Pulmonary artery endothelial cell (primary cell): Measurements from ENCODE around the gene ITPR1. TPM values are rescaled to one million over a fixed set of nuclear protein-coding genes. Genes with fewer than 3 reads are reported as not detected.

Experiments
- DNase-seq: peaks from one replicate; pipeline ENCODE4 v3.0.0-alpha.2; 2011; ENCODE audit warnings: low read depth, low spot score
- total RNA-seq: library from RNA; depleted of rRNA; stranded (reverse); fragments of >200 nt; gene quantifications from 2 replicates; pipeline ENCODE4 v1.2.3, GENCODE V29; 2014

Gene ITPR1
- total RNA-seq, 1 donor from 2014 or later: 15.2 TPM

- no peak for DNase-seq
These were observed 185.2 kb downstream of the ITPR1 start for GRCh38 chr3:4678320-4678719.

- DNase-seq: no peak
These were observed 187.1 kb downstream of the ITPR1 start for GRCh38 chr3:4680227-4680691.

- DNase-seq: no peak
These were observed 187.7 kb downstream of the ITPR1 start for GRCh38 chr3:4680871-4681300.

GRCh38 chr3:4681301-4681700 lies 188.2 kb downstream of the ITPR1 start:
- no peak for DNase-seq

- DNase-seq: no peak
These were observed 191.0 kb downstream of the ITPR1 start for GRCh38 chr3:4684117-4684516.

GRCh38 chr3:4684976-4685375 lies 191.8 kb downstream of the ITPR1 start:
- DNase-seq: no peak

GRCh38 chr3:4685673-4686345 lies 192.7 kb downstream of the ITPR1 start:
- DNase-seq: no peak

- DNase-seq: no peak
These were observed 193.5 kb downstream of the ITPR1 start for GRCh38 chr3:4686619-4687018.

GRCh38 chr3:4687167-4687566 lies 194.0 kb downstream of the ITPR1 start:
- DNase-seq: no peak

GRCh38 chr3:4687596-4687995 lies 194.4 kb downstream of the ITPR1 start:
- no peak for DNase-seq

- no peak for DNase-seq
These were observed 195.3 kb downstream of the ITPR1 start for GRCh38 chr3:4688411-4688810.

- no peak for DNase-seq
These were observed 195.9 kb downstream of the ITPR1 start for GRCh38 chr3:4689021-4689420.

GRCh38 chr3:4690277-4690676 lies 197.1 kb downstream of the ITPR1 start:
- DNase-seq: no peak

GRCh38 chr3:4693620-4694019 lies 200.5 kb downstream of the ITPR1 start:
- no peak for DNase-seq

- no peak for DNase-seq
These were observed 202.7 kb downstream of the ITPR1 start for GRCh38 chr3:4695846-4696245.

GRCh38 chr3:4696266-4696665 lies 203.1 kb downstream of the ITPR1 start:
- DNase-seq: no peak

GRCh38 chr3:4698125-4698821 lies 205.1 kb downstream of the ITPR1 start:
- DNase-seq: no peak

- peak; percentile 84 for DNase-seq
These were observed 209.9 kb downstream of the ITPR1 start for GRCh38 chr3:4703054-4703480.

GRCh38 chr3:4704552-4704951 lies 211.4 kb downstream of the ITPR1 start:
- no peak for DNase-seq

GRCh38 chr3:4707324-4707723 lies 214.2 kb downstream of the ITPR1 start:
- DNase-seq: no peak

- DNase-seq: peak; percentile 57
These were observed 215.1 kb downstream of the ITPR1 start for GRCh38 chr3:4708230-4708629.

GRCh38 chr3:4709341-4709740 lies 216.2 kb downstream of the ITPR1 start:
- DNase-seq: no peak

GRCh38 chr3:4710191-4710590 lies 217.0 kb downstream of the ITPR1 start:
- no peak for DNase-seq
